Measurements from ENCODE around the gene CEP41.

The CEP41 gene

GRCh38 chr7:130419658-130420057 is 21.2 kb downstream of the CEP41 start:
- DNase-seq (ENCODE audit: low read depth, low spot score), result no peak

- no peak for DNase-seq (ENCODE audit: low read depth, low spot score)
Observed at GRCh38 chr7:130418306-130418705, 22.5 kb downstream of the CEP41 start.

DNA sequence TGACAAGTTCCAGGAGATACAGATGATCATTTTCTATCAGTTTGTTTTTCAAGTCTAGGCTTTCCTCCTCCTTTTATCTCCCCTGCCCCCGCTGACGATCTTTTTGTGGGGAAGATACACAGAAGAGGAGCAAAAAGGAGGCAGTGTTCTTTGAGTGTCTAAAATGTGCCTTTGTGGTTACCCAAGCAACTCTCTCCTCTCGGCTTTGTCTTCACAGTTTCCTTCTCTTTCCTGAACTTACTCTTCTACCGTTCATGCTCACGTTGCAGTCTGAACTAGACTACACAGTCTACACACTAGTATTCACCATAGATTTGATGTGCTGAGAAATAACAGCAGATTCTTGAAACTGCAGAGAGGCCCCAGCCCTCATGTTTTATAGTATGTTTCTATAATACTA is 23.6 kb downstream of the CEP41 start:
- DNase-seq (ENCODE audit: low read depth, low spot score), result no peak

DNA sequence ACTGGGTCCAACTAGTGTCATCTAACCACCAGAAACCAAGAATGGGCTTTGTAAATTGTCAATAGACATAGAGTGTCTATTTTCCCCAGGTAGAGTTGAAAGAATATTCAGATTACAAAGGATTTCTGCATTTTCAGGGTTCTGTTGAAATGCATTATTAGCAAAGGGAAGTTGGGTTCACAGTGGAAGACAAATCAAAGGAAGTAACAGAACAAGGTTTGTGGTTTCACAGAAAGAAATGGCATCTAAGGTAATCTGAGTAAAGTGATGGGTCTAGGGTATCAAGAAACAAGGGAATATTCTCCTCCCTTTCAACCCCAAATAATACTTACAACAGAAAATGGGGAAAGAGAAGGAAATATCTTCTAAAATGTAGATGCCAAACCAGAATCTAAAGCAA is 25.8 kb downstream of the CEP41 start:
- no peak for DNase-seq (ENCODE audit: low read depth, low spot score)

- no peak for DNase-seq (ENCODE audit: low read depth, low spot score)
Observed at GRCh38 chr7:130413201-130413600, 27.6 kb downstream of the CEP41 start.

DNA sequence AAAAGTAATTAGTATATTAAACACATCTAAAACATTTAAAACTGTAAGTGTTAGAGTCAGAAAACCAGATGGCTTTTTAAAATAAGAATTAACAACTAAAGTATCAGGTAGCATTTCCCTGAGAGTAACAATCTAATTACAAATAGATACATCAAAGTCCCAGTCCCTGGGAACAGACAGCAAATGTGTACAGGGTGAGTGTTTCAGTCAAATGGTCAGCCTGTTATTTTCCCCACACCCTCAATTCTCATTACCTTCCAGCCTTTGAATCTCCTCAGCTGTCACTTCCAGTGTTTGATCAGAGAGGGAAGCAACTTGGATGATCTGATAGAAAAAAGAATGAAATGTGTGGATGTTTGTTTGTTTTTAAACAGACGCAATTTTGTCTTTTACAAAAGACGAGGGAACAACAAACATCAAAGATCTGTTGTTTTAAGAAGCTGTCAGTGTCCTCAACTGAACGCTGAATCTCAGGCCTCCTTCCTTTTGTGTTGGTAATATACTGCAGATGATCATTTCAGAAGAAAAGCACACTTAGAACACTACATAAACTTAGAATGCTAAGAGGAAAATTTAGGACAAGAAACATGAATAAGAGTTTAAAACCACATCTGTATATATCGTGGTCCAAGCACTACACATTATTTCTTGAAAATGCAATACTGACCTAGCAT is 29.8 kb downstream of the CEP41 start:
- DNase-seq (ENCODE audit: low read depth, low spot score), result no peak

- DNase-seq (ENCODE audit: low read depth, low spot score), result peak; percentile 37
Observed at GRCh38 chr7:130409712-130410072, 31.1 kb downstream of the CEP41 start.

- DNase-seq (ENCODE audit: low read depth, low spot score), result no peak
Observed at GRCh38 chr7:130409067-130409711, 31.6 kb downstream of the CEP41 start.

GRCh38 chr7:130405003-130405402 is 35.8 kb downstream of the CEP41 start:
- DNase-seq (ENCODE audit: low read depth, low spot score), result no peak

GRCh38 chr7:130401578-130401977 is 39.2 kb downstream of the CEP41 start:
- DNase-seq (ENCODE audit: low read depth, low spot score), result no peak

DNA sequence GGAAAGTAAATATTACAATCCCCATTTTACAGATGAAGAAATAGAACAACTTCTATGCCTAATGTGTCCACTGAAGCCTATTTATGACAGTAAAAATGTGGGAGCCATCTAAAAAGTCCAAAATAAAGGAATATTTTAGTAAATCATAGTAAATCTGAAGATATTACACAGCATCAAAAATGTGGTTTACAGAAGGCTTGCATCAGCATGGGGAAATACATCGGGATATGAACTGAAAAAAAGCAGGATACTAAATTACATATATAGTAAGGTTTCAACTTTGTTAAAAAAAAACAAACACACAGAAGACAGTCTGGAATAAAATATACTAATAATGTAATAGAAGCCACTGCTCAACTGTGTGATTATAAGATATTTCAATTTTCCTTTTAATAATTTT is 39.7 kb downstream of the CEP41 start:
- DNase-seq (ENCODE audit: low read depth, low spot score), result no peak

- DNase-seq (ENCODE audit: low read depth, low spot score), result no peak
Observed at GRCh38 chr7:130400120-130400572, 40.7 kb downstream of the CEP41 start.

DNA sequence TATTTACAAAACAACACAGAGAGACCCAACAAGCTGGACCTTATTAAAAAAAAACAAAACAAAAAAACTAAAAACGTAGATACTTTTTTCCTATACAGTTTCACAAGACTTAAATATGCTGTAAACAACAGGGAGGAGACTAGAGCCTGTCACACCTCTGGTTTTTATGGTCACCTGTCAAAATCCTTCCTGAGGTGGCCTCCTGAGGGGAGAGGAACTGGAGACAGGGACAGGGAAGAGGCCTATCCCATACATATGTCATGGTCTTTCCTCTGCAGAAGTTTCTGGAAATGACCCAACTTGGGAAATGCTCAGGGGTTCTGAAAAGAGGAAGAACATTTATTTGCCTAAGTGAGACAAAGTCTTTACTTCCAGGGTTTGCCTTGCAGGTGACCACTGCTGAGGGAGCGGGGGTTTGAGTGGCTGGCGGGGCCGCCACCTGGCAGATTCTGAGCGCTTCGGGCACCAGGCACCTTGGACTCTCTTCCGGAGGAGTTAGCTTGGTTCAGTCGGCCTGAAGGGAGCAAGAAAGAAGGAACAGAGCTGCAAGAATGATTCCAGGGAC is 42.2 kb downstream of the CEP41 start:
- DNase-seq (ENCODE audit: low read depth, low spot score), result no peak

DNA sequence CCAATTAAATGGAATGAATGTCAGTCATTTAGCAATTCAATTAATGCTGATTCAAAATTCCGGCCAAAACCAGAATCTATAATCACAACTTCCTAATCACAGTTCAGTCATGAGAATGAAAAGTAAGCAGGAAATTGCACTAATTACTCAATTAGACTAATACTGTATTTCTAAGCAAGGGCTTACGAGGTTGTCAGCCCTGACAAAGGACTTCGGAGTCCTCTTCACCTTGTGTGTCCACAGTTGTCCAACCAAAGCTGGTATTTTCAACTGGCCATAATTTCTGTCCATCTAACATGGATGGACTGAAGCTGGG is 43.1 kb downstream of the CEP41 start:
- no peak for DNase-seq (ENCODE audit: low read depth, low spot score)

GRCh38 chr7:130397051-130397757 is 43.6 kb downstream of the CEP41 start:
- DNase-seq (ENCODE audit: low read depth, low spot score), result no peak

DNA sequence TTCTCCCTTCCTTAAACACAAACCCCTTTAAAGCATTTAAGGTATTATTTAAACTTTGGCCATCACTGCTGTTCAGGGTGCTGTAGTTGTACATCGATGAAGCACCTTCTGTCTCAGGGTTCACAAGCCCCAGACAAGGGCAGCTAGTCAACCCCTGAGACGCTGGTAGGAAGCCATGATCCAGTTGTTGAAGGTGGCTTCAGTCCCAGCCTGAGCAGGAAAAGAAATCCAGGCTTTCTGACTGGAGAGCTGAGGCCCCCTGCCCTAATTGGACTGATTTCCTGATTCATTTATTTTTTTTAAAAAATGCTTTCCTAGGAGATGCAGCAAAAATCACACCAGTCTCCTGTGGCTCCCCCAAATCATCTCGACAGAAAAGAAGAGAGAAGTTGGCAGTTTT is 44.7 kb downstream of the CEP41 start:
- DNase-seq (ENCODE audit: low read depth, low spot score), result no peak

DNA sequence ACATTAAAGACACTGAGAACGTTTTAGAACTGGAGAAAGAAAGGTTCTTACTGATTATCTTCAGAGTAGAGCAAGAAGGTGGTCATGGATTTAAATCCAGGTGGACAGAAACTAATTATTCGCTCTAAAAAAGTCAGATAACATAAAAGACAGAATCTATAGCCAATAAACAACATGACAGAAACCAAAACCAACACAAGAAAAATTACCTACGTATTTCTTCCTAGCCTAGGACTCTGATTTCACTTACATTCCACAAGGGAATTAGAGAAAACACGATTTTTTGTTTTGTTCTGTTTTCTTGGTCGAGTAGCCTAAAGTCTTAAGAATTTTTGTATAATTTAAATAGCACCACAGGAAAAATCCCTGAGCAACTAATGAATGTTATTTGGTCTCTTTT is 45.4 kb downstream of the CEP41 start:
- no peak for DNase-seq (ENCODE audit: low read depth, low spot score)

DNA sequence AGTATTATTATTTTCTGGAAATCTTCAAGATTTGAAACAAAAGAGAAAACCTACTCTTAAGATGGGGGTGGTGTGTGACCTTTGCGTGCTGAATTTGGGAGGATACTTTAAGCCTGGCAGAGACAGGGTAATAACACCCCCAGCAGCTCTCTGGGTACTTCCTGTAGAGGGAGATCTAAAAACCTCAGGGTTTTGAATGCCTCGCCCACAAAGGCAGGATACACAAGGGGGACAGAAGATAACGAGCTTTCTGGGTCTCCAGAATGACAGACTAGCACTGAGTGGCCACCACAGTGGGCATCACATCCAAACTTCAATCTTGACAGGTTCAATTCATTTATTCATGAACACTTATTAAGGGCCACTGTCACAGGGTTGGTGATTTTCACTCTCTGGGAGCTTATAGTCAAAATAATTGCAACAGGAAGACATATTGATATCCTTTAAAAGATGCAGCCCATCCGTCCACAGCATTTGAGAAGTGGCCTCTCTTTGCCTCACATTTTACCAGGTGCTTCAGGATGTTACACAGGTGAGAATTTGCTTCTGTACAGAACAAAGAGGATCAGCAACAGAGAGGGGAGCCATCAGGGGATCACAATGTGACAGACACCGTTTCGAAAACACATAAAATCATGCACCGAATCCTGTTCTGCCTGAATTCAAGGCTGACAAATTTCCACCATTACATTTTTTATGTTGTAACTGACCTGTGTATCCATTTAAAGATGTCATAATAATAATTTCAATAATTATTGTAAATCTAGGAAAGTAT is 46.2 kb downstream of the CEP41 start:
- no peak for DNase-seq (ENCODE audit: low read depth, low spot score)

- no peak for DNase-seq (ENCODE audit: low read depth, low spot score)
Observed at GRCh38 chr7:130393841-130394411, 46.9 kb downstream of the CEP41 start.

- no peak for DNase-seq (ENCODE audit: low read depth, low spot score)
Observed at GRCh38 chr7:130393101-130393561, 47.7 kb downstream of the CEP41 start.

- DNase-seq (ENCODE audit: low read depth, low spot score), result no peak
Observed at GRCh38 chr7:130390486-130390885, 50.3 kb downstream of the CEP41 start.

GRCh38 chr7:130388671-130389070 is 52.1 kb downstream of the CEP41 start:
- no peak for DNase-seq (ENCODE audit: low read depth, low spot score)
